Lower leg skin (tissue), 3 donors: ENCODE measurements around the gene RENBP.

ENCODE experiments used
- POLR2A ChIP-seq, 2 donors: fragments of 450-650 bp; IDR thresholded peaks; one replicate each; pipeline ENCODE4 v1.6.1; 2016 to 2017; ENCODE audit warnings: antibody characterized with exemption in 2 of 2, mild to moderate bottlenecking in 1 of 2, moderate library complexity in 1 of 2
- TF ChIP-seq, protein P1 (sequence below), 3 donors: fragments of 450-650 bp; IDR thresholded peaks; one replicate each; pipeline ENCODE4 v1.5.1; 2016; ENCODE audit warnings: antibody characterized with exemption in 3 of 3, mild to moderate bottlenecking in 3 of 3, moderate library complexity in 2 of 3

DNA sequence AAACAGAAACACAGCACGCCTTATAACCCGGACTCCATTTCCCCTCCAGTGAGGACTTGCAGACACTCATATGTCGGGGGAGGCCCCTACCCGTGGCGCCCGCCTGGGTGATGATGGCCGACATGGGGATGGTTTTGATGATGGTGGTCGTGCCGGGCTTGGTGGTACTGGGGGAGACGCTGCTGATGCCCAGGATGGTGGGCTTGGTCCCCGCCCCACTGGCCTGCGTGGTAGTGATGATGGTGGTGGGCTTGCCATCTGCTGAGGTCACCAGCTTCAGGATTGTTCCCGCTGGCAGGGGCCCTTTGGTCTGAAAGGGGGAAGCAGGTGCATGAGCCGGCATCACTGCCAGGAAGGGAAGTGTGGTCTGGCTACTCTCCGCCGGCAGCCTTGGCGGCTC lies 12.8 kb upstream of the RENBP start:
- TF ChIP-seq, protein P1, sequence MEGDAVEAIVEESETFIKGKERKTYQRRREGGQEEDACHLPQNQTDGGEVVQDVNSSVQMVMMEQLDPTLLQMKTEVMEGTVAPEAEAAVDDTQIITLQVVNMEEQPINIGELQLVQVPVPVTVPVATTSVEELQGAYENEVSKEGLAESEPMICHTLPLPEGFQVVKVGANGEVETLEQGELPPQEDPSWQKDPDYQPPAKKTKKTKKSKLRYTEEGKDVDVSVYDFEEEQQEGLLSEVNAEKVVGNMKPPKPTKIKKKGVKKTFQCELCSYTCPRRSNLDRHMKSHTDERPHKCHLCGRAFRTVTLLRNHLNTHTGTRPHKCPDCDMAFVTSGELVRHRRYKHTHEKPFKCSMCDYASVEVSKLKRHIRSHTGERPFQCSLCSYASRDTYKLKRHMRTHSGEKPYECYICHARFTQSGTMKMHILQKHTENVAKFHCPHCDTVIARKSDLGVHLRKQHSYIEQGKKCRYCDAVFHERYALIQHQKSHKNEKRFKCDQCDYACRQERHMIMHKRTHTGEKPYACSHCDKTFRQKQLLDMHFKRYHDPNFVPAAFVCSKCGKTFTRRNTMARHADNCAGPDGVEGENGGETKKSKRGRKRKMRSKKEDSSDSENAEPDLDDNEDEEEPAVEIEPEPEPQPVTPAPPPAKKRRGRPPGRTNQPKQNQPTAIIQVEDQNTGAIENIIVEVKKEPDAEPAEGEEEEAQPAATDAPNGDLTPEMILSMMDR (IDR thresholded peaks at IDR 0.05): no peak
- TF ChIP-seq POLR2A (IDR thresholded peaks at IDR 0.05): no peak
